Pancreas (tissue), 10 donors: ENCODE results near the gene PTPN14. TPM values are rescaled to one million over a fixed set of nuclear protein-coding genes. Genes with fewer than 3 reads are reported as not detected.
A peak's percentile ranks its signal among the peaks of the same experiment; 100 is the strongest.

Experiments
- ATAC-seq, 4 donors: fragments of 200-7000 bp; cut with Tn5 transposase; one replicate each; pipeline versions ENCODE4 v1.8.0 to v1.9.1; 2020; ENCODE audit warnings: mild to moderate bottlenecking in 4 of 4, moderate library complexity in 4 of 4
- DNase-seq, 6 donors: peaks; one replicate each; pipeline ENCODE4 v3.0.0-alpha.2; 2020
- FAIRE-seq: peaks from 2 replicates; lab custom pipeline; 2012; peaks lifted over from hg19 to GRCh38; lab: Jason Lieb, UNC
- H3K27ac ChIP-seq, 4 donors: fragments of 200-600 bp; sonication (generic); 1 replicate in 3 of 4; 2 replicates in 1 of 4; pipeline versions ENCODE4 v1.5.0 to v1.8.0; 2020
- H3K27me3 ChIP-seq, 4 donors: fragments of 200-600 bp; one replicate each; pipeline ENCODE4 v1.8.0; 2021
- H3K36me3 ChIP-seq, 3 donors: fragments of 200-600 bp; sonication (generic) in 1 of 3; one replicate each; pipeline versions ENCODE4 v1.5.0 to v1.8.0; 2020 to 2021
- H3K4me1 ChIP-seq, 3 donors: fragments of 200-600 bp; one replicate each; pipeline ENCODE4 v1.8.0; 2021
- H3K4me3 ChIP-seq, 4 donors: fragments of 200-600 bp; sonication (generic) in 2 of 4; one replicate each; pipeline versions ENCODE4 v1.5.0 to v1.8.0; 2020 to 2021
- H3K9me3 ChIP-seq, 4 donors: fragments of 200-600 bp; one replicate each; pipeline ENCODE4 v1.8.0; 2021
- CTCF ChIP-seq, 4 donors: fragments of 200-600 bp; sonication (generic) in 3 of 4; IDR thresholded peaks; one replicate each; pipeline versions ENCODE4 v1.5.0 to v1.8.0; 2021; ENCODE audit warnings: antibody characterized with exemption in 4 of 4
- WGBS, 2 donors: extraction: QIAGEN DNeasy Blood & Tissue Kit; methylation state at CpG; one replicate each; pipeline ENCODE4 v1.1.7; 2013; 5-methylcytosine and 5-hydroxymethylcytosine counted together
- intact Hi-C, 3 donors: fragments of 100-400 bp; cut with DNase I; formaldehyde crosslinking; loops; one replicate each; pipeline versions ENCODE4 v1.11.1 to v1.14.2; 2022
- polyA plus RNA-seq, 2 donors: library from polyadenylated mRNA; stranded (reverse); fragments of 200-250 nt; gene quantifications; one replicate each; pipeline ENCODE4 v1.2.3, GENCODE V29; 2013
- total RNA-seq, 6 donors: library from RNA; stranded (reverse); fragmentation: NEBNext Ultra II Directional in 4 of 6; extraction: Animal tissue kit (Norgen Biotek cat#: 25700) in 4 of 6; gene quantifications; one replicate each; pipeline versions ENCODE4 v1.2.1 to v1.2.4, GENCODE V29; 2021 to 2023
- donor health status: healthy with polysubstance abuse.
- donor health status: DM: no; HTN: no; CAD: no; lungs with moderate emphysema.
- donor health status: DM: no; HTN: no; CAD: no.
- donor health status: control.
- donor health status: control.
- donor health status: Bipolar disorder and iron deficiency.
- donor health status: DM: yes; HTN: yes; CAD: no.
- donor health status: DM: no; HTN: no; CAD: no.
- donor health status: DM: no; HTN: no; CAD: no.
- donor health status: DM: yes; HTN: yes; CAD: no.

Gene PTPN14
- total and polyA plus RNA-seq, 8 donors: 1.9 to 17.5 (median 11.5) TPM

GRCh38 chr1:214474467-214474866 lies 76.9 kb downstream of the PTPN14 start:
- no peak for TF ChIP-seq CTCF (IDR thresholded peaks at IDR 0.05)
- 81 to 86% methylated on average over 3 of the region's 3 CpGs for WGBS, 2 donors
- FAIRE-seq: no peak
- H3K27me3 ChIP-seq: no peaks in the 10 kb centered on the region
- H3K4me1 ChIP-seq: peaks cover 0 to 26% (median 0%) of the 10 kb centered on the region in 3 donors
- intact Hi-C loops: no loop called here
- DNase-seq: no peak
- no peak overlapping the region for H3K27ac ChIP-seq
- no peaks in the 10 kb centered on the region for H3K36me3 ChIP-seq
- H3K9me3 ChIP-seq: no peaks in the 10 kb centered on the region
- ATAC-seq: no peak
- H3K4me3 ChIP-seq: no peak overlapping the region

DNA sequence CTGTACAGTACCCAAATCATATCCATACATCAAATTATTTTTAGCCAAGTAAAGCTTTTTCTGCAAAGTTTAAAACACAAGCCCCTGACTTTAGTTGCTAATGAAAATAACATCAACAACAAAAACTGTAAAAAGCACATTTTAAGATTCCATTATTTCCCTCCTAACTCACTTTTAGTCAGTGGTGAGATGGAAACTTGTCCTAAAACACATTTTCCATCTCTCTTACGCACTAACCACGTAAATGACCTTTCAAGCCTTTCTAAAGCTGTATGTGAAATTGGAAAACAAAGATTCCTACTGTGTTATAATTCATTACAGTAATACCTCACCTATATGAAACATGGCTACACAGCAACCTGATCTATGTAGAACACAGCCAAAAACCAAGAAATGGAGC lies 77.5 kb downstream of the PTPN14 start:
- TF ChIP-seq CTCF (IDR thresholded peaks at IDR 0.05): no peak
- Histone ChIP-seq H3K4me1 (peaks cover 0 to 26% (median 0%) of the 10 kb centered on the region in 3 donors), H3K4me3 (no peak overlapping the region), H3K27me3 (no peaks in the 10 kb centered on the region), H3K9me3 (no peaks in the 10 kb centered on the region), H3K27ac (no peak overlapping the region), H3K36me3 (no peaks in the 10 kb centered on the region)
- ATAC-seq: no peak
- DNase-seq: no peak
- FAIRE-seq: no peak
- 96 to 98% methylated on average over 2 of the region's 2 CpGs for WGBS, 2 donors
- intact Hi-C loops: no loop called here

DNA sequence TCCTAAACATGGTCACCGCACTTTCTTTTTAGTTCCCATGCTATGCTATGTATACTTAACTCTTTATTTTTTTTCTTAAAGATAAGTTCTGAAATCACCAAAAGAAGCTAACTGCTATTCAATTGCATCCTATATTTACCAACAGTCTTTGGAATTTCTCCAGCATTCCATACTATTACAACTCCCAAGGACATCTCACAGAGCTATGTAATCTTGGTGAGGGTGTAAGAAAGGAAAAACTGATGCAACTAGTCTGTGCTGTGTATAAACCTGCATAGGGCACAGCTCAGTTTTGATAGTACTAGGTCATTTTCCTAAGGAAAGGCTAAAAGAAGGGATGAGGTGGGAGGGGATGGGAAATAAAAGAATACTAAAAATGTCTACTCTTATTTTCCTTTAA lies 78.0 kb downstream of the PTPN14 start:
- no peaks in the 10 kb centered on the region for H3K9me3 ChIP-seq
- peak in 1 of 4 donors; percentile 31 for ATAC-seq
- no peak overlapping the region for H3K4me3 ChIP-seq
- intact Hi-C loops: no loop called here
- WGBS, 2 donors: 77 to 78% methylated on average over 1 of the region's 1 CpG
- no peaks in the 10 kb centered on the region for H3K27me3 ChIP-seq
- H3K27ac ChIP-seq: no peak overlapping the region
- FAIRE-seq: no peak
- peaks cover 0 to 26% (median 0%) of the 10 kb centered on the region in 3 donors for H3K4me1 ChIP-seq
- TF ChIP-seq CTCF (IDR thresholded peaks at IDR 0.05): no peak
- no peaks in the 10 kb centered on the region for H3K36me3 ChIP-seq
- no peak for DNase-seq

DNA sequence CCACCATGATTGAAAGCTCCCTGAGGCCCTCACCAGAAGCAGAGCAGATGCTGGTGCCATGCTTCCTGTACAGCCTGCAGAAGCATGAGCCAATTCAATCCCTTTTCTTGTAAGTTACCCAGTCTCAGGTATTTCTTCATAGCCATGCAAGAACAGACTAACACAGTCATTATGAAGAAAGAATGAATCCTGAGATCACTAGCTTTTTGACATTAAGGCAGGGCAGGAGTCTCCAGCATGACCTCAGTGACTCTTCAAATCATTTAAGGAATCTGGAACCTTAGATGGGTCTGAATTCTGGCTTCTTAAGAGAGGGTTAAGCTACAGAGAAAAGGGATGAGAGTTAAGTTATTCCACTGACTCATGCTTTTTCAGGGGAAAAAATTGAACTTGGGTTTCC lies 79.0 kb downstream of the PTPN14 start:
- Histone ChIP-seq H3K27me3 (no peaks in the 10 kb centered on the region), H3K27ac (no peak overlapping the region), H3K9me3 (no peaks in the 10 kb centered on the region), H3K4me1 (peaks cover 0 to 23% (median 0%) of the 10 kb centered on the region in 3 donors), H3K4me3 (no peak overlapping the region), H3K36me3 (no peaks in the 10 kb centered on the region)
- DNase-seq: no peak
- no peak for TF ChIP-seq CTCF (IDR thresholded peaks at IDR 0.05)
- FAIRE-seq: no peak
- intact Hi-C loops: no loop called here
- ATAC-seq: no peak

- Histone ChIP-seq H3K9me3 (no peaks in the 10 kb centered on the region), H3K27me3 (no peaks in the 10 kb centered on the region), H3K27ac (no peak overlapping the region), H3K4me3 (no peak overlapping the region), H3K36me3 (no peaks in the 10 kb centered on the region), H3K4me1 (peaks cover 0 to 19% (median 0%) of the 10 kb centered on the region in 3 donors)
- DNase-seq: no peak
- no peak for ATAC-seq
- intact Hi-C loops: no loop called here
- FAIRE-seq: no peak
- TF ChIP-seq CTCF (IDR thresholded peaks at IDR 0.05): no peak
- 60 to 71% methylated on average over 2 of the region's 2 CpGs for WGBS, 2 donors
Observed at GRCh38 chr1:214471458-214471857, 79.9 kb downstream of the PTPN14 start.
